Measurements from ENCODE around the gene DCLRE1C. TPM values are rescaled to one million over a fixed set of nuclear protein-coding genes. Genes with fewer than 3 reads are reported as not detected.
"Not testable (repeated sequence)": the region's sequence is repeated elsewhere in the genome, so short reads cannot be mapped to it uniquely, and the experiment has no call there.

DCLRE1C gene
- total RNA-seq, 4 donors from 2014 or later, result 14.9 to 19.2 (median 17.2) TPM

DNA sequence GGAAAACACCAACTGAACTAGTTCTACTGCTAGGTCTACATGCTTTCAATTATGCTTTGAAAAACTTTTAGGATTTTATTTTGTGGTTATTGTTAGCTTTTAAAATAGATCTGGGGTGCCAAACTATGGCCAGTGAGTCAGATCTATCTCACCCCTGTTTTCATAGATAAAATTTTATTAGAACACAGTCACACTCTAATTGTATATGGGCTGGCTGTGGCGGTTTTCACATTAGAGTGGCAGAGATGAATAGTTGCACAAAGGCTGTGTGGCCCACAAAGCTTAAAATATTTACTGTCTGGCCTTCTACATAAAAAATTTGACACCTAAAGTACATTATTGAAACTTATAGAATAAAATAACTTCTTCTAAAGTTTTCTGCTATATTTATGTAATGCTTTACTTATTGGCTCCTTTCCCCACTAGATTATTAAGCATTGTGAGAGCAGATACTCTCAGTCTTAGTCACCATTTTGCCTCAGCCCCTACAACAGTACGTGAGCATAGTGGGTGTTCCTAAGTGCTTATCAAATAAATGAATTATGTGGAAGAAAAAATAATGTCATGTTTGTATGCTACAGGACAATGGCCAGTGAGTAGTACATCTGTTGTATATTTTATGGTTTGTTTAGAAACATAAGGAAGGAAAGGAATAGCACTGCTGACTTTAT, 80.7 kb downstream of the DCLRE1C start:
- Histone ChIP-seq H3K9me3 (no peaks in the 10 kb centered on the region), H3K4me1 (peaks cover 6 to 10% of the 10 kb centered on the region in 2 donors), H3K36me3 (peaks cover 8 to 12% of the 10 kb centered on the region in 2 donors), H3K27me3 (no peaks in the 10 kb centered on the region), H3K4me3 (replicated peaks in 1 of 3) (no peak overlapping the region), H3K27ac (no peak overlapping the region)
- TF ChIP-seq POLR2A (IDR thresholded peaks at IDR 0.05), result no peak
- TF ChIP-seq, protein P1, sequence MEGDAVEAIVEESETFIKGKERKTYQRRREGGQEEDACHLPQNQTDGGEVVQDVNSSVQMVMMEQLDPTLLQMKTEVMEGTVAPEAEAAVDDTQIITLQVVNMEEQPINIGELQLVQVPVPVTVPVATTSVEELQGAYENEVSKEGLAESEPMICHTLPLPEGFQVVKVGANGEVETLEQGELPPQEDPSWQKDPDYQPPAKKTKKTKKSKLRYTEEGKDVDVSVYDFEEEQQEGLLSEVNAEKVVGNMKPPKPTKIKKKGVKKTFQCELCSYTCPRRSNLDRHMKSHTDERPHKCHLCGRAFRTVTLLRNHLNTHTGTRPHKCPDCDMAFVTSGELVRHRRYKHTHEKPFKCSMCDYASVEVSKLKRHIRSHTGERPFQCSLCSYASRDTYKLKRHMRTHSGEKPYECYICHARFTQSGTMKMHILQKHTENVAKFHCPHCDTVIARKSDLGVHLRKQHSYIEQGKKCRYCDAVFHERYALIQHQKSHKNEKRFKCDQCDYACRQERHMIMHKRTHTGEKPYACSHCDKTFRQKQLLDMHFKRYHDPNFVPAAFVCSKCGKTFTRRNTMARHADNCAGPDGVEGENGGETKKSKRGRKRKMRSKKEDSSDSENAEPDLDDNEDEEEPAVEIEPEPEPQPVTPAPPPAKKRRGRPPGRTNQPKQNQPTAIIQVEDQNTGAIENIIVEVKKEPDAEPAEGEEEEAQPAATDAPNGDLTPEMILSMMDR (IDR thresholded peaks at IDR 0.05), result no peak
- DNase-seq, result no peak
- WGBS, 2 donors, result 80 to 89% methylated on average over 2 of the region's 2 CpGs
- intact Hi-C loops (cut with DNase I), result no loop called here

DNA sequence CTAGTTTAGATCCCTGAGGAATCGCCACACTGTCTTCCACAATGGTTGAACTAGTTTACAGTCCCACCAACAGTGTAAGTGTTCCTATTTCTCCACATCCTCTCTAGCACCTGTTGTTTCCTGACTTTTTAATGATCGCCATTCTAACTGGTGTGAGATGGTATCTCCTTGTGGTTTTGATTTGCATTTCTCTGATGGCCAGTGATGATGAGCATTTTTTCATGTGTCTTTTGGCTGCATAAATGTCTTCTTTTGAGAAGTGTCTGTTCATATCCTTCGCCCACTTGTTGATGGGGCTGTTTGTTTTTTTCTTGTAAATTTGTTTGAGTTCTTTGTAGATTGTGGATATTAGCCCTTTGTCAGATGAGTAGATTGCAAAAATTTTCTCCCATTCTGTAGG, 89.0 kb downstream of the DCLRE1C start:
- DNase-seq; H3K4me3 ChIP-seq (replicated peaks in 1 of 3); H3K9me3 ChIP-seq; H3K4me1 ChIP-seq; intact Hi-C loops (cut with DNase I); H3K27me3 ChIP-seq; H3K27ac ChIP-seq: not testable (repeated sequence)
- 98 to 100% methylated on average over 3 of the region's 3 CpGs for WGBS, 2 donors
- peaks cover 16 to 20% of the 10 kb centered on the region in 2 donors for H3K36me3 ChIP-seq

DNA sequence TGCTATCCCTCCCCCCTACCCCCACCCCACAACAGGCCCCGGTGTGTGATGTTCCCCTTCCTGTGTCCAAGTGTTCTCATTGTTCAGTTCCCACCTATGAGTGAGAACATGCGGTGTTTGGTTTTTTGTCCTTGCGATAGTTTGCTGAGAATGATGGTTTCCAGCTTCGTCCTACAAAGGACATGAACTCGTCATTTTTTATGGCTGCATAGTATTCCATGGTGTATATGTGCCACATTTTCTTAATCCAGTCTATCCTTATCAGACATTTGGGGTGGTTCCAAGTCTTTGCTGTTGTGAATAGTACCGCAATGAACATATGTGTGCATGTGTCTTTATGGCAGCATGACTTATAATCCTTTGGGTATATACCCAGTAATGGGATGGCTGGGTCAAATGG, 89.4 kb downstream of the DCLRE1C start:
- H3K27ac ChIP-seq; H3K9me3 ChIP-seq; DNase-seq; intact Hi-C loops (cut with DNase I); H3K27me3 ChIP-seq; H3K4me1 ChIP-seq; H3K4me3 ChIP-seq (replicated peaks in 1 of 3): not testable (repeated sequence)
- peaks cover 13 to 16% of the 10 kb centered on the region in 2 donors for H3K36me3 ChIP-seq
- WGBS, 2 donors, result 96 to 98% methylated on average over 6 of the region's 6 CpGs

DNA sequence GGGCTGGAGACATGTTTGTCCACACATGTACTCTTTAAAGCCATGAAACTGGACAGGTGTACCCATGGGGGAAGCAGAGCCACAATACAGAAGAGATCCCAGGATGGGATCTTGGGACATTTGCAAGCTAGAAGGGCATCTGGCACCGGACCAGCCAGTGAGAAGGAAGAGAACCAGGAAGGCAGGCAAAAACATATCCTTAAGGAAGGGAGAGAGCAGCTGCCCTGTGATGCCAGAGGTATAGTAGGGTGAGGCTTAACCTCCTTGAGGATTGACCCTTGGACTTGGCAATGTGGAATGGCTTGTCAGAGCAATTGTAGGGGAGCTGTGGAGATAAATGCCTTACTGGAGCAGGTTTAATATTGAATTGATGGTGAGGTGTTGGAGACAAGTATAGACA, 93.1 kb downstream of the DCLRE1C start:
- 72 to 96% methylated on average over 1 of the region's 1 CpG for WGBS, 2 donors
- peaks cover 0 to 11% of the 10 kb centered on the region in 2 donors for H3K36me3 ChIP-seq
- H3K4me1 ChIP-seq, result peaks cover 0 to 6% of the 10 kb centered on the region in 2 donors
- no peak overlapping the region for H3K4me3 ChIP-seq (replicated peaks in 1 of 3)
- H3K27me3 ChIP-seq, result no peaks in the 10 kb centered on the region
- no peak overlapping the region for H3K27ac ChIP-seq
- H3K9me3 ChIP-seq, result no peaks in the 10 kb centered on the region
- DNase-seq, result no peak
- intact Hi-C loops (cut with DNase I), result no loop called here
- TF ChIP-seq, protein P1 (IDR thresholded peaks at IDR 0.05), result no peak
- TF ChIP-seq POLR2A (IDR thresholded peaks at IDR 0.05), result no peak

DNA sequence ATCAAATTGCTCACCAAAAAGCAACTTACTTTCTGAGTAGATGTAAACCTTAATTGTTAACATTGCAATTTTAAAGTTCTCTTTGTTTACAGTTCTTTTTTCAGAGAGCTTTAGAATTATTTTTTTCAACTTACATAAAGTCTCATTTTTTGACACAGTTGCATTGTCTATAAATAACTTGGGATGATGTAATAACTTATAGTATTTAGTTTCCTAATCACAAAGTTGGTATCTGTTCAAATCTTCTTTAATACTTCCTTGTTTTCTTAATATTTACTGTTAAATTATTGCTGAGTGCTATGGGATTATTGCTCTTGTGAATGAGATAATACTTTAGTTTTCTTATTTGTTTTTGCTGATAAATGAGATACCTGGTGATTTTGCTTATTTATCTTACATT, 94.1 kb downstream of the DCLRE1C start:
- H3K27ac ChIP-seq, result no peak overlapping the region
- no peak overlapping the region for H3K4me3 ChIP-seq (replicated peaks in 1 of 3)
- H3K9me3 ChIP-seq, result no peaks in the 10 kb centered on the region
- no peak for TF ChIP-seq POLR2A (IDR thresholded peaks at IDR 0.05)
- TF ChIP-seq, protein P1 (IDR thresholded peaks at IDR 0.05), result no peak
- peaks cover 0 to 11% of the 10 kb centered on the region in 2 donors for H3K36me3 ChIP-seq
- DNase-seq, result no peak
- H3K27me3 ChIP-seq, result no peaks in the 10 kb centered on the region
- H3K4me1 ChIP-seq, result peaks cover 0 to 6% of the 10 kb centered on the region in 2 donors
- intact Hi-C loops (cut with DNase I), result no loop called here

DNA sequence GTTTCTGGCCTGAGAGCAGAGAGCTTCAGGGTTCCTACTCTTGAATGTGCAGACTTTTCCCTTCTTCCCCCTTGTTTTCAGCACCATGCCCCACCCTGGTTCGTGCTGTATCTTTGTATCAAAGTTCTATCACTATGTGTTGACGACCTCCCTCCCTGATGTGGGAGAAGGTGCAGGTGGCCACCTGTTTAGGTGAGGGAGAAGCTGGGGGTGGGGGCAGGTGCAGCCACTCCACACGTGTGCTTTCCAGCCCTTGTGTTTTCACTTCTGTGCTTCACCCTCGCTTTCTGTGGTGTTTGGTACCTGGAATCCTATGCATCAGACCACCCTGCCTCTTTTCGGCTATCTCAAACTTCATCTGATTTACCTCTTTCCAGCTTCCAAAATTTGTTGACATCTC, 94.9 kb downstream of the DCLRE1C start:
- intact Hi-C loops (cut with DNase I), result no loop called here
- TF ChIP-seq, protein P1 (IDR thresholded peaks at IDR 0.05), result no peak
- TF ChIP-seq POLR2A (IDR thresholded peaks at IDR 0.05), result no peak
- Histone ChIP-seq H3K9me3 (no peaks in the 10 kb centered on the region), H3K36me3 (peaks cover 0 to 14% of the 10 kb centered on the region in 2 donors), H3K27ac (no peak overlapping the region), H3K4me3 (replicated peaks in 1 of 3) (no peak overlapping the region), H3K4me1 (peaks cover 0 to 6% of the 10 kb centered on the region in 2 donors), H3K27me3 (no peaks in the 10 kb centered on the region)
- 90 to 91% methylated on average over 5 of the region's 5 CpGs for WGBS, 2 donors
- no peak for DNase-seq
